ENCODE data around the gene LRRTM3.

Gene LRRTM3

DNA sequence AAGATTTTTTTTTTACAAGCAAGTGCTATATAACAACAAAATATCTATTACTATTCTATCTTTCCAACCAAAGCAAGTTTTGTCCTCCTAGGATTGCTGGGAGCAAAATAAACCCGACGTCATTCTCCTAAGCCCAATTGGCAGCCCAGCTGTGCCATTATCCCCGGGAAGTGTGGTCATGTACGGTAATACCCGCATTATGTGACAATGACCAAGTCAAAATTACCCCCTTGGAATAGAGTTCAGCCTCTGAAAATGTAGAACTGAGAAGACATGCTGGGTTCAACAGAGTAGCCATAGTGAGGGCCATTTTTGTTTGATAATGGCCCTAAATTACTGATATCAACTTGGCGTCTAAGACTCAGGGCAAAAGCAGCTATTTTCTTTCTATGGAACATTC, 215.5 kb downstream of the LRRTM3 start:
- DNase-seq = no peak

DNA sequence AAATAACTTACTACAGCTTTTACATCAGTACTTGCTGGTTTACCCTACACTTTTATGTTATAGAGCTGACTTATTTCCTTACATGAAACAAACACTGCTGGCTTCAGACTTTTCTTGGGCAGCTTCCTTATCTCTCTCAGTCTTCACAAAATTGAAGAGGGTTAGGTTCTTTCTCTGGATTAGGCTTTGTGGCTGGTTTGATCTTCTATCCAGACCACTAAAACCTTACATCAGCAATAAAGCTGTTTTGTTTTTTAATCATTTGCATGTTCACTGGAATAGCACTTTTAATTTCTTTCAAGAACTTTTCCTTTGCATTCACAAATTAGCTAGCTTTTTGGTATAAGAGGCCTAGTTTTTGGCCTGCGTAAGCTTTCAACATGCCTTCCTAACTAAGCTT, 218.7 kb downstream of the LRRTM3 start:
- DNase-seq = no peak
